Measurements from ENCODE around the gene RTN4RL1. TPM values are rescaled to one million over a fixed set of nuclear protein-coding genes. Genes with fewer than 3 reads are reported as not detected.

RTN4RL1 gene
- total RNA-seq, 4 donors from 2014 or later, result 7.3 to 12.6 (median 7.8) TPM

- peak overlapping the region in 1 of 4 donors; percentile 88 for H3K27ac ChIP-seq
- no peaks in the 10 kb centered on the region for H3K9me3 ChIP-seq
- no peaks in the 10 kb centered on the region for H3K27me3 ChIP-seq
- H3K36me3 ChIP-seq, result peaks cover 2 to 72% (median 7%) of the 10 kb centered on the region in 3 donors
- H3K4me1 ChIP-seq, result peaks cover 0 to 35% (median 17%) of the 10 kb centered on the region in 4 donors
- DNase-seq (ENCODE audit: low spot score in 2 of 2), result no peak
- H3K4me3 ChIP-seq, result no peak overlapping the region
- TF ChIP-seq EP300 (IDR thresholded peaks at IDR 0.05) (no peak), CTCF (IDR thresholded peaks at IDR 0.05) (no peak), POLR2A (IDR thresholded peaks at IDR 0.05) (no peak)
- 83 to 86% methylated on average over 7 of the region's 7 CpGs for WGBS, 2 donors
Observed at GRCh38 chr17:2040219-2040827, 15.2 kb upstream of the RTN4RL1 start.

- no peaks in the 10 kb centered on the region for H3K9me3 ChIP-seq
- 82 to 88% methylated on average over 10 of the region's 10 CpGs for WGBS, 2 donors
- peaks cover 2 to 67% (median 7%) of the 10 kb centered on the region in 3 donors for H3K36me3 ChIP-seq
- DNase-seq (ENCODE audit: low spot score in 2 of 2), result no peak
- H3K27ac ChIP-seq, result no peak overlapping the region
- H3K4me3 ChIP-seq, result no peak overlapping the region
- TF ChIP-seq CTCF (IDR thresholded peaks at IDR 0.05), result no peak
- no peak for TF ChIP-seq EP300 (IDR thresholded peaks at IDR 0.05)
- no peak for TF ChIP-seq POLR2A (IDR thresholded peaks at IDR 0.05)
- peaks cover 0 to 25% (median 7%) of the 10 kb centered on the region in 4 donors for H3K4me1 ChIP-seq
- H3K27me3 ChIP-seq, result no peaks in the 10 kb centered on the region
Observed at GRCh38 chr17:2037155-2037554, 12.0 kb upstream of the RTN4RL1 start.

GRCh38 chr17:2035541-2036488 lies 10.7 kb upstream of the RTN4RL1 start:
- DNase-seq (ENCODE audit: low spot score in 2 of 2), result no peak

GRCh38 chr17:2034806-2035540 lies 9.8 kb upstream of the RTN4RL1 start:
- no peaks in the 10 kb centered on the region for H3K9me3 ChIP-seq
- no peak for DNase-seq (ENCODE audit: low spot score in 2 of 2)
- peaks cover 0 to 33% (median 12%) of the 10 kb centered on the region in 4 donors for H3K4me1 ChIP-seq
- WGBS, 2 donors, result 61% methylated on average over 2 to 3 of the region's 9 CpGs
- H3K36me3 ChIP-seq, result peaks cover 2 to 60% (median 7%) of the 10 kb centered on the region in 3 donors
- H3K27ac ChIP-seq, result no peak overlapping the region
- no peak overlapping the region for H3K4me3 ChIP-seq
- TF ChIP-seq POLR2A (IDR thresholded peaks at IDR 0.05) (no peak), EP300 (IDR thresholded peaks at IDR 0.05) (no peak), CTCF (IDR thresholded peaks at IDR 0.05) (no peak)
- no peaks in the 10 kb centered on the region for H3K27me3 ChIP-seq

More at GRCh38 chr17:2035541-2036488, 10.7 kb upstream of the RTN4RL1 start:
- Histone ChIP-seq H3K4me1 (peaks cover 0 to 29% (median 10%) of the 10 kb centered on the region in 4 donors), H3K4me3 (no peak overlapping the region), H3K9me3 (no peaks in the 10 kb centered on the region), H3K27ac (no peak overlapping the region), H3K36me3 (peaks cover 2 to 67% (median 7%) of the 10 kb centered on the region in 3 donors), H3K27me3 (no peaks in the 10 kb centered on the region)
- TF ChIP-seq EP300 (IDR thresholded peaks at IDR 0.05) (no peak), POLR2A (IDR thresholded peaks at IDR 0.05) (no peak)
- WGBS, 2 donors, result 84% methylated on average over 19 to 26 of the region's 29 CpGs

GRCh38 chr17:2034157-2034556 lies 9.0 kb upstream of the RTN4RL1 start:
- TF ChIP-seq EP300 (IDR thresholded peaks at IDR 0.05) (no peak), POLR2A (IDR thresholded peaks at IDR 0.05) (no peak), CTCF (IDR thresholded peaks at IDR 0.05) (no peak)
- Histone ChIP-seq H3K27ac (no peak overlapping the region), H3K36me3 (peaks cover 2 to 54% (median 7%) of the 10 kb centered on the region in 3 donors)

More at GRCh38 chr17:2034157-2034556, 9.0 kb upstream of the RTN4RL1 start:
- peaks cover 0 to 40% (median 12%) of the 10 kb centered on the region in 4 donors for H3K4me1 ChIP-seq
- WGBS, 2 donors, result 65 to 75% methylated on average over 7 of the region's 7 CpGs
- H3K4me3 ChIP-seq, result no peak overlapping the region
- no peak for DNase-seq (ENCODE audit: low spot score in 2 of 2)
- peaks cover 0 to 6% of the 10 kb centered on the region in 2 donors for H3K27me3 ChIP-seq
- H3K9me3 ChIP-seq, result no peaks in the 10 kb centered on the region

Data from tibial nerve (tissue), 4 donors.